Measurements from ENCODE around the gene ALKBH8. TPM values are rescaled to one million over a fixed set of nuclear protein-coding genes. Genes with fewer than 3 reads are reported as not detected.

ALKBH8 gene
- total RNA-seq, 4 donors from 2014 or later: 7.4 to 11.6 (median 10.9) TPM

- intact Hi-C loops (cut with DNase I): no loop called here
- no peak for TF ChIP-seq CTCF (IDR thresholded peaks at IDR 0.05)
- no peak for TF ChIP-seq POLR2A (IDR thresholded peaks at IDR 0.05)
- H3K4me1 ChIP-seq: peaks cover 8 to 17% of the 10 kb centered on the region in 2 donors
- H3K27me3 ChIP-seq: no peaks in the 10 kb centered on the region
- H3K9me3 ChIP-seq: no peaks in the 10 kb centered on the region
- WGBS, 2 donors: 27 to 28% methylated on average over 5 of the region's 5 CpGs
- H3K27ac ChIP-seq: no peak overlapping the region
- no peak overlapping the region for H3K4me3 ChIP-seq (replicated peaks in 1 of 3)
- no peak for DNase-seq
- H3K36me3 ChIP-seq: no peaks in the 10 kb centered on the region
Measured at GRCh38 chr11:107592813-107593212, 27.3 kb upstream of the ALKBH8 start.

GRCh38 chr11:107592231-107592590 is 26.7 kb upstream of the ALKBH8 start:
- no peaks in the 10 kb centered on the region for H3K36me3 ChIP-seq
- DNase-seq: no peak
- H3K27me3 ChIP-seq: no peaks in the 10 kb centered on the region
- intact Hi-C loops (cut with DNase I): no loop called here
- no peak for TF ChIP-seq CTCF (IDR thresholded peaks at IDR 0.05)
- TF ChIP-seq POLR2A (IDR thresholded peaks at IDR 0.05): no peak
- H3K9me3 ChIP-seq: no peaks in the 10 kb centered on the region
- 8 to 20% methylated on average over 6 of the region's 6 CpGs for WGBS, 2 donors
- peaks cover 8 to 17% of the 10 kb centered on the region in 2 donors for H3K4me1 ChIP-seq
- H3K27ac ChIP-seq: no peak overlapping the region
- H3K4me3 ChIP-seq (replicated peaks in 1 of 3): no peak overlapping the region

GRCh38 chr11:107591378-107592230 is 26.1 kb upstream of the ALKBH8 start:
- H3K9me3 ChIP-seq: no peaks in the 10 kb centered on the region
- intact Hi-C loops (cut with DNase I): no loop called here
- H3K27ac ChIP-seq: no peak overlapping the region
- peak overlapping the region; percentile 23 to 79 (median 43) for H3K4me3 ChIP-seq (replicated peaks in 1 of 3)
- peak in 1 of 2 donors; percentile 9 for DNase-seq
- no peaks in the 10 kb centered on the region for H3K27me3 ChIP-seq
- 2% methylated on average over 26 to 31 of the region's 49 CpGs for WGBS, 2 donors
- TF ChIP-seq CTCF (IDR thresholded peaks at IDR 0.05) (no peak), POLR2A (IDR thresholded peaks at IDR 0.05) (no peak)
- H3K4me1 ChIP-seq: peaks cover 8 to 17% of the 10 kb centered on the region in 2 donors
- no peaks in the 10 kb centered on the region for H3K36me3 ChIP-seq

- Histone ChIP-seq H3K27me3 (no peaks in the 10 kb centered on the region), H3K36me3 (no peaks in the 10 kb centered on the region), H3K27ac (no peak within 1 kb of the TSS), H3K4me1 (peaks cover 8 to 17% of the 10 kb centered on the region in 2 donors), H3K4me3 (replicated peaks in 1 of 3) (peak within 1 kb of the TSS; percentile 23 to 79 (median 43)), H3K9me3 (no peaks in the 10 kb centered on the region)
- TF ChIP-seq CTCF (IDR thresholded peaks at IDR 0.05) (peak in 1 of 6 experiments; percentile 23), POLR2A (IDR thresholded peaks at IDR 0.05) (no peak)
- intact Hi-C loops (cut with DNase I): no loop called here
- 0 to 3% methylated on average over 19 to 41 of the region's 74 CpGs for WGBS, 2 donors
- peak; percentile 47 to 60 for DNase-seq
Measured at GRCh38 chr11:107590460-107591377, 25.2 kb upstream of the ALKBH8 start, which contains the start of gene ELMOD1. ELMOD1 (plus strand) TSS chr11:107591147; CDS start chr11:107618190, 27,043 bp downstream.

Data from thyroid gland (tissue), 4 donors.